GM19240 (cell line): ENCODE data around the gene PTHLH.

Experiments
- DNase-seq: peaks from one replicate; pipeline ENCODE4 v3.0.0; 2011; ENCODE audit warnings: low spot score; ENCODE audit not compliant: insufficient read length

The PTHLH gene

DNA sequence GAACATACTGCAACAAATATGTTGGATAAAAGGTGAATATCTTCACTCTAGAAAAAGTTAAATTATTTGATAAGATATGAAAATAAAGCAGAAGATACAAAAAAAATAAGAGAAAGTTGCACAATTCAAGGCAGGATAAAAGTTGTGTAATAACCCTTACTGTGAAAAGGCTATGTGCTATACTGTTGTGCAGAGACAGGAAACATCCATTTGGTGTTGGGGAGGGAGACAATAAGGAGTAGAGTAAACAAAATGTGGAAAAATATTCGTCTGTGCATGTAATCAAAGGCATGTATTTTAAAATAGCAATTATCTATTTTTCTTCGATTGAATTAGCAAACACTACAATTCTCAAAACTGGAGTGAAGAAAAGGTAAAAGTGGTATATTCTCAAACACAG lies 34.8 kb downstream of the PTHLH start:
- no peak for DNase-seq

DNA sequence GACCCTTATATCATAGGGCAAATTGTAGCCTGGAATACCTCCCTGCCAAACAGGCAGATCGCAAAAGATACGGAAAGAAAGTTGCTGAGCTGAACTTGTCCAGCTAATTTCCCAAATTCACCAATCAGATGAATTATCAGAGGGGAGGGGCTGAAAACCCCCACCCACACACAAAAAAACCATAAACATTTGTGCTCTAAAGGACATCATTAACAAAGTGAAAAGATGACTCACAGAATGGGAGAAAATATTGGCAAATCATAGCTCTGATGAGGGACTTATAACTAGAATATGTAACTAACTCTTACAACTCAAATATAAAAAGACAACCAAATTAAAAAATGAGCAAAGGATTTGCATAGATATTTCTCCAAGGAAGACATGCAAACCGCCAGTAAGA lies 36.3 kb downstream of the PTHLH start:
- no peak for DNase-seq

DNA sequence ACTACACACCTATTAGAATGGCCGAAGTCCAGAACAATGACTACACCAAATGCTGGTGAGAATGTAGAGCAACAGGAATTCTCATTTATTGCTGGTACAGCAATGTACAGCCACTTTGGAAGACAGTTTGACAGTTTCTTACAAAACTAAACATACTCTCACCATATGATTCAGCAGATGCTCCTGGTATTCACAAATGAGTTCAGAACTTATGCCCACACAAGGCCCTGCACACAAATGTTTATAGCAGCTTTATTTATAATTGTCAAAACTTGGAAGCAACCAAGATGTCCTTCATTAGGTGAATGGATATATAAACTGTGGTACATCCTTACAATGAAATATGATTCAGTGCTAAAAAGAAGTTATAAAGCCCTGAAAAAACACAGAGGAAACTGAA lies 38.3 kb downstream of the PTHLH start:
- no peak for DNase-seq

DNA sequence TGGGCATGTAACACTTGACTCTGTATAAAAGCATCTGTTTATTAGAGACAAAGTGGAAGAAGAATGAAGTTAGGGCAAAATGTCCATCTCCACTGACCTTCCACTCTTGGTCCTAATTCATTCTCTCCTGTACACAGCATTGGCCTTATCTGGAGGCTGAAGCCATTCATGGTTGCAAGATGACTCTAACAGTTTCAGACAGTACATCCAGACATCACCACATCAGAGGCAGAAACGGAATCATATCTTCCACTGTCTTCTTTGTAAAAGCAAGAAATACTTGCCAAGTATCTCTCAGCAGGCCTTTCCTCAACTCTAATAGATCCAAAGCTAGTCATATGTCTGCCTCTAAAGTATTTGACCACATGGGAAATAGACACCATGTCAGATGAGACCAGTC lies 41.1 kb downstream of the PTHLH start:
- DNase-seq = no peak

DNA sequence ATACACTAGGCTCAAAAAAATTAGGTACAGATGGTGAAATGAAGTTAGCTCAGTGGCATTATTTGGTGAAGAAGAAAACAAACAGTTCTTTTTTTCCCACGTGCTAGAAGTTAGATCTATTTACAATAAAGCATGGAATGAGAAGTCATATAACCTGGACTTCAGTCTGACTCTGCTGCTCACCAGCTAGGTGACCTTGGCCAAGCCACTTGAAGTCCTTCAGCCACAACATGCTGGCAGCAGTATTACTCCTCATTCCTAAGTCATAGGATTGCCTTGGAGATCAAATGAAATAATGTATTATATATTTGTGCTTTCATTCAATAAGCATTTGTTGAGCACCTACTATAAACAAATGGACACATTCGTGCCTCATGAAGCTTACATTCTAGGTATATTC lies 45.2 kb downstream of the PTHLH start:
- no peak for DNase-seq

DNA sequence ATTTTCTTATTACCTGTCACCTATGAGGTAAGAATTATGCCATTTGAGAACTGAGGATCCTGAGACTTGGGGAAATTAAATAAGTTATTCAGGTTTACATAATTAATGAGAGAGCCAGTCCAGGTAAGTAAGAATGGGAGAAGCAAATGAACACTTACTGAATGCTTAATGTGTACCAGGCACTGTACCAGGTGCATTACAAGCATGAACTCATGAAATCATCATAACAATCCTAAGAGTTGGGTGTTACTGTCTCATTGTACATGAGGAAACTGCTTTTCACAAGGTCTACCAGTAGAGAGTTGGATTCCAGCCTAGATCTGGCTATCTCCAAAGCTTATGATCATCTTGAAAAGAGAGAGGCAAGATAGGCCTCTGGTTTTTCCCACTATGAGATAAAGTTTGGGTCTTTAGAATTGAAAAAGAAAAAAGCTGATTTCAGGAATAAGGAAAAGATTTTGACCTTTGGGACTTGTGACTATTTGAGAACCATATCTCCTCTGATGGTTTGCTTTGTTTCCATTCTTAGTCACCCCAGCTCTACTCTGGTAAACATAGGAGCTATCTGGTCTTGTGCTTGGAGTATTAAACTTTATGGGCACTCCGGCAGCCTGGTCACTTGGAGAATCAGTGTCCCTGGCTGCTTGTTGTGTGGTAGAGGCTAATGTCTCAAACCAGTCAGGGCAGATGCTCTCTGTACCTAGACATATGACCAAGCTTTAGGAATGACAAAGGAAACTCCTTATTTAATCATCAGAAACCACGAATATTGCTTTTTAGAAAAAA lies 48.0 kb downstream of the PTHLH start:
- DNase-seq = no peak

DNA sequence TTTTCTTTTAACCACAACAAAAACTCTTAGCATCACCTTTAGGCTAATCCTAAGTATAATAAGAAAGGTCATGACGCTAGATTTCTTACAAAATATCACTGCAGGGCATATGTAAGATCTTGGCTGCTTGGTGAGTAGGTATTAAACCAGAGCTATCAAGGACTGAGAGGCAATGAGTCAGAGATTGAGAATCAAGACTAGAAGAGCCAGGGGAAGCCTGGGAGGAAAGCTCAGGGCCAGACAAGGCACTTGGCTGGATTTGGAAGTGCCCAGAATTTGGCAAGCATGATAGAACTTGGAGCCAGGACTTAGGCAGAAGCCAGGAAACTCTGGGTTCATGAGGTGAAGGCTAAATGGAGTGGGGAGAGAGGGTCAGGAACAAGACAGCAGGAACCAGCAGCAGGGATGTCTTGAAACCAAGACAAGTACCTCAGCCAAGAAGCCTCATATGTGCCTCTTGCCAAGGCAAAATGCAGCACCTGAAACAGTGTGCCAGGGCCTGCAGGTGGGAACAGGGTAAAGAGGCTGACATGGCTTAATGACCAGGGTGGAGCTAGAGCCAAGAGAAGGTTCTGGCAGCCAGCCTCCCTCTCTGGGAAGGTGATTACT lies 49.9 kb downstream of the PTHLH start:
- no peak for DNase-seq

DNA sequence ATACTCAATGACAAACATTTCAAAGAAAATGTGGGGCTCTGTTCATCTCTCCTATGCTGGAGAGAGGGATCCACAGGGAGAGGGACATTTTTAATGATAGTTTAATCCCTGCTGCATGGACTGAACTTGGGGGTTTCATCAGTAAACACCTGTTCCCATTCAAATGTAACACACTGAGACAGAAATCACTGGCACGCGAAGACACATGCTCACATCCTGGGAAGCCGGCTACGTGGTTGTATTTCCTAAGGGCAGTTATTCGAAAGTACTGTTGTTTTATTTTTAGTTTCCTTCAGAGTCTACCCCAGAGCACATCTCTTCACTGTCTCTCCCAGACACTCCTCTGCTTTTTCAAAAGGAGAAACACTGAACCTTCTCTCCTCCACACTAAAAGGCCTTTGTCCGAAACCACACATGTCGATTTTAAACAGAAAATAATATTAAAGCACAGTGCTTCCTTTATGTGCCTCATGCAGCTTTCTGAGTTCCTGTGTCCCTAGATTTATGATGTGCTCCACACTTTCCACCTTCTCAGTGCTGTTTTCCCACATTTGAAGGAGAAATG lies 52.8 kb downstream of the PTHLH start:
- no peak for DNase-seq

DNA sequence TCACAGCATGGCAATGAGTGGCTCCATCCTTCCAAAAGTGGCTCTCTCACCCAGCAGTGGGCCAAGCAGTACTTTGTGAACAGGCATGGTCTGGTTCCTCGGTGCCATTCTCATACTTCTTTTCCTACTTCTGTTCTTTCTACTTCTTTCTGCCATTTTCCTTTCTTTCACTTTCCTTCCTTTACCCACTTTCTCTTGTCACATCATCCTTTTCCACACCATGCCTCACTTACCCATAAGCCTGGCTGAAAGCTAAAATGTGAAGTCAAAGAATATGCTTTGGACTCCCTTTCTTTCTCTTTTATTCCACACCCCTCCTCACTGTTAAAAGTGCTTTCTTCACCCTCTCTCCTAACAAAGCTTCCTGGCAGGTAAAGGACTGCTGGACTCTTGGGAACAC lies 57.0 kb downstream of the PTHLH start:
- no peak for DNase-seq

DNA sequence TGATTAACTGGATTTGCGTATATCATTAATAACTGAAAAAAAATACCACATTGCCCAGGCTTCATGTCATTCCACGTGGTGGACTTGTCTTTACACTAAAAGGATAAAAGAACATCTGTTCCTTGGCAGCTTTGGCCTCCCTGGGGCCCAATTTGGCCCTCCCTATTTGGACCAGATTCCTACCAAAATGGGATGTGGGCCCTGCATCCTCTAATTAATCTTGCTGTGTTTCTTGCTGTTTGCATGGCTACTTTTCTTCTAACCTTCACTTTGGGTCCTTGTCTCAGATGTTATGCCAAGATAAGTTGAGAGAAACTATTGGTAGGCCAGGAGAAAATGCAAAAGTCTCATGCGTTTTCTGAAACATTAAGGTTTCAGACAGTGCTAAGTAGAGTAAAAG lies 57.5 kb downstream of the PTHLH start:
- no peak for DNase-seq

DNA sequence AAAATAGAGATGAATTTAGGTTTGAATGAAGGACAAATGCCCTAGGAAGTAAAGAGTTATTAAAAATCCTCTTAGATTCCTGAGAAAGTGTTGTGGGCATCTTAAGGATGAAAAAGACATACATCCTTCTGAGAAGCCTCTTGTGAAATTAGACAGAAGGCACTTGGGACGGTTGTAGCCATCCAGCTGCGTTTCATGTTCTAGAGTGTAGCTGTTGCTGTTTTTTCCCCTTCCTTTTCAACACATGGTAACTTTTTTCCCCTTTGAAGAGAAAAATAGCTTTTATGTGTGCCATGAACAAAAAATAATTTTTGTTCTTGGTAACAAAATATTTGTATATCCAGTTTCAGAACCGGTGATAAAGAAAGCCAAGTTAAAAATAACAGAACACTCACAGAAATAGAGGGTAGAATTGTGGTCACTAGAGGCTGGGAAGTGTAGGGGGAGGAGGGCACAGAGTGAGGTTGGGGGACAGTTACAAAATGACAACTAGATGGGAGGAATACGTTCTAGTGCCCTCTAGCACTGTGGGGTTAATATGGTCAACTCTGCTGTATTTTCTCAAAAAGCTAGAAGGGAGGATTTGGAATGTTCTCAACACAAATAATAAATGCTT lies 58.4 kb downstream of the PTHLH start:
- DNase-seq = no peak

DNA sequence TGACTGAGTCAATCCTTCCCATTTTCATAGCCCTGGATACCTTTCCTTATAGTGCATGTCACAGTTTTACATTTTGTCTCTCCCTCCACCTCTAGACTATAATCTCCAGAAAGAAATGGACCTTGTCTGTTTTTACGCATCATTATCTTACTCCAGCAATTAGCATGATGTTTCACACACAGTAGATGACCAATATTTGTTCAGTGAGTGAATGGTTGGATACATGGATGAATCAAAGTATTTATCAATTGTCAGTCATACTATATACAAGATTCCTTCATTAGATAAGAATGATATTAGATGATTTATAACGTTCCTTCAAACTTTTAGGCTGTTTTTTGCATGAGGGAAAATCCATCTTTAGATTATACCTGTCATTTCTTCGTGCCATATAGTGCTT lies 61.1 kb downstream of the PTHLH start:
- DNase-seq = no peak
